Neural crest cell (in vitro differentiated cells): ENCODE measurements around the gene SLA2. TPM values are rescaled to one million over a fixed set of nuclear protein-coding genes. Genes with fewer than 3 reads are reported as not detected.
"Not testable (repeated sequence)": the region's sequence is repeated elsewhere in the genome, so short reads cannot be mapped to it uniquely, and the experiment has no call there.

Source experiments
- DNase-seq: peaks from one replicate; pipeline ENCODE4 v3.0.0; 2021; ENCODE audit warnings: low read depth, mixed read lengths, low spot score
- H3K27ac Mint-ChIP-seq: one replicate; pipeline ENCODE4 v1.8.0; 2021; ENCODE audit warnings: mild to moderate bottlenecking, mixed read lengths; ENCODE audit not compliant: unreplicated experiment
- H3K27me3 Mint-ChIP-seq: 2 replicates; pipeline ENCODE4 v1.8.0; 2021; ENCODE audit warnings: low read depth, mild to moderate bottlenecking, mixed read lengths
- H3K36me3 Mint-ChIP-seq: 2 replicates; pipeline ENCODE4 v1.8.0; 2021; ENCODE audit warnings: low read depth, mild to moderate bottlenecking, mixed read lengths
- H3K4me1 Mint-ChIP-seq: 2 replicates; pipeline ENCODE4 v1.8.0; 2021; ENCODE audit warnings: mixed read lengths
- H3K4me3 Mint-ChIP-seq: one replicate; pipeline ENCODE4 v1.8.0; 2021; ENCODE audit warnings: mild to moderate bottlenecking, mixed read lengths
- H3K9me3 Mint-ChIP-seq: 2 replicates; pipeline ENCODE4 v1.8.0; 2021; ENCODE audit warnings: mixed read lengths
- CTCF ChIP-seq: fragments of 200-600 bp; sonication (generic); conservative IDR thresholded peaks from 2 replicates; pipeline ENCODE4 v1.5.0; 2021; ENCODE audit warnings: antibody characterized with exemption, mild to moderate bottlenecking
- total RNA-seq: library from RNA; stranded (reverse); gene quantifications from 2 replicates; pipeline ENCODE4 v1.2.1, GENCODE V29; 2021

Gene SLA2
- total RNA-seq, 1 donor from 2014 or later, result 0.16 TPM

- H3K36me3 Mint-ChIP-seq, result no peaks in the 10 kb centered on the region
- no peak overlapping the region for H3K27ac Mint-ChIP-seq
- no peaks in the 10 kb centered on the region for H3K9me3 Mint-ChIP-seq
These were observed 38.8 kb upstream of the SLA2 start for GRCh38 chr20:36684747-36685146.

GRCh38 chr20:36682311-36682710 is 36.3 kb upstream of the SLA2 start:
- H3K27ac Mint-ChIP-seq, result no peak overlapping the region
- TF ChIP-seq CTCF, result no peak

More at GRCh38 chr20:36684747-36685146, 38.8 kb upstream of the SLA2 start:
- Mint-ChIP-seq H3K27me3 (no peaks in the 10 kb centered on the region), H3K4me3 (no peak overlapping the region), H3K4me1 (no peaks in the 10 kb centered on the region)
- TF ChIP-seq CTCF, result no peak
- DNase-seq, result no peak

GRCh38 chr20:36677422-36677771 is 31.4 kb upstream of the SLA2 start:
- Mint-ChIP-seq H3K9me3 (peaks cover 2% of the 10 kb centered on the region), H3K27me3 (no peaks in the 10 kb centered on the region), H3K36me3 (peaks cover 12% of the 10 kb centered on the region), H3K4me3 (peak overlapping the region; percentile 91), H3K27ac (peak overlapping the region; percentile 90), H3K4me1 (peaks cover 10% of the 10 kb centered on the region)
- DNase-seq, result no peak
- TF ChIP-seq CTCF, result peak; percentile 42

More at GRCh38 chr20:36682311-36682710, 36.3 kb upstream of the SLA2 start:
- Mint-ChIP-seq H3K27me3 (no peaks in the 10 kb centered on the region), H3K4me1 (peaks cover 8% of the 10 kb centered on the region), H3K4me3 (no peak overlapping the region), H3K9me3 (peaks cover 2% of the 10 kb centered on the region), H3K36me3 (peaks cover 12% of the 10 kb centered on the region)
- no peak for DNase-seq

- Mint-ChIP-seq H3K9me3 (peaks cover 2% of the 10 kb centered on the region), H3K27ac (peak overlapping the region; percentile 90), H3K4me3 (peak overlapping the region; percentile 91), H3K36me3 (peaks cover 12% of the 10 kb centered on the region), H3K4me1 (peaks cover 10% of the 10 kb centered on the region), H3K27me3 (no peaks in the 10 kb centered on the region)
- TF ChIP-seq CTCF, result peak; percentile 30
- peak; percentile 79 for DNase-seq
These were observed 30.9 kb upstream of the SLA2 start for GRCh38 chr20:36676701-36677421.

GRCh38 chr20:36675545-36675944 is 29.5 kb upstream of the SLA2 start:
- H3K27me3 Mint-ChIP-seq, H3K4me1 Mint-ChIP-seq, DNase-seq, H3K9me3 Mint-ChIP-seq, H3K27ac Mint-ChIP-seq: not testable (repeated sequence)
- H3K4me3 Mint-ChIP-seq, result peak overlapping the region; percentile 59
- peaks cover 15% of the 10 kb centered on the region for H3K36me3 Mint-ChIP-seq

- DNase-seq, result no peak
- peaks cover 9% of the 10 kb centered on the region for H3K36me3 Mint-ChIP-seq
- TF ChIP-seq CTCF, result no peak
- H3K9me3 Mint-ChIP-seq, result peaks cover 2% of the 10 kb centered on the region
- no peaks in the 10 kb centered on the region for H3K27me3 Mint-ChIP-seq
- H3K4me3 Mint-ChIP-seq, result no peak overlapping the region
- no peak overlapping the region for H3K27ac Mint-ChIP-seq
- peaks cover 8% of the 10 kb centered on the region for H3K4me1 Mint-ChIP-seq
These were observed 27.0 kb upstream of the SLA2 start for GRCh38 chr20:36672991-36673390.
